Activated CD4-positive, alpha-beta T cell treated with anti-CD3 and anti-CD28 coated beads, Interleukin-2, amount 10 ng/mL, durations not matched to agents 24 days and 14 days (primary cell): Measurements from ENCODE around the gene SMYD2. TPM values are rescaled to one million over a fixed set of nuclear protein-coding genes. Genes with fewer than 3 reads are reported as not detected.

Source experiments
- DNase-seq: peaks from one replicate; pipeline ENCODE4 v3.0.0; 2022
- H3K27ac Mint-ChIP-seq: one replicate; pipeline ENCODE4 v1.8.0; 2022; ENCODE audit warnings: mild to moderate bottlenecking, mixed read lengths
- H3K27me3 Mint-ChIP-seq: one replicate; pipeline ENCODE4 v1.8.0; 2022; ENCODE audit warnings: mixed read lengths
- H3K36me3 Mint-ChIP-seq: one replicate; pipeline ENCODE4 v1.8.0; 2022; ENCODE audit warnings: low read depth, mild to moderate bottlenecking, mixed read lengths
- H3K4me1 Mint-ChIP-seq: one replicate; pipeline ENCODE4 v1.8.0; 2021; ENCODE audit warnings: mixed read lengths
- H3K4me3 Mint-ChIP-seq: one replicate; pipeline ENCODE4 v1.8.0; 2022; ENCODE audit warnings: mild to moderate bottlenecking, moderate library complexity, mixed read lengths
- H3K9me3 Mint-ChIP-seq: one replicate; pipeline ENCODE4 v1.8.0; 2021; ENCODE audit warnings: mixed read lengths
- intact Hi-C: fragments of 100-400 bp; cut with micrococcal nuclease; formaldehyde crosslinking; loops from one replicate; pipeline ENCODE4 v1.15.1; 2023
- total RNA-seq: library from RNA; stranded (reverse); gene quantifications from 2 replicates; pipeline ENCODE4 v1.2.3, GENCODE V29; 2022

The SMYD2 gene, protein sequence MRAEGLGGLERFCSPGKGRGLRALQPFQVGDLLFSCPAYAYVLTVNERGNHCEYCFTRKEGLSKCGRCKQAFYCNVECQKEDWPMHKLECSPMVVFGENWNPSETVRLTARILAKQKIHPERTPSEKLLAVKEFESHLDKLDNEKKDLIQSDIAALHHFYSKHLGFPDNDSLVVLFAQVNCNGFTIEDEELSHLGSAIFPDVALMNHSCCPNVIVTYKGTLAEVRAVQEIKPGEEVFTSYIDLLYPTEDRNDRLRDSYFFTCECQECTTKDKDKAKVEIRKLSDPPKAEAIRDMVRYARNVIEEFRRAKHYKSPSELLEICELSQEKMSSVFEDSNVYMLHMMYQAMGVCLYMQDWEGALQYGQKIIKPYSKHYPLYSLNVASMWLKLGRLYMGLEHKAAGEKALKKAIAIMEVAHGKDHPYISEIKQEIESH
- total RNA-seq, result 33.3 and 34.1 TPM in 2 replicates

DNA sequence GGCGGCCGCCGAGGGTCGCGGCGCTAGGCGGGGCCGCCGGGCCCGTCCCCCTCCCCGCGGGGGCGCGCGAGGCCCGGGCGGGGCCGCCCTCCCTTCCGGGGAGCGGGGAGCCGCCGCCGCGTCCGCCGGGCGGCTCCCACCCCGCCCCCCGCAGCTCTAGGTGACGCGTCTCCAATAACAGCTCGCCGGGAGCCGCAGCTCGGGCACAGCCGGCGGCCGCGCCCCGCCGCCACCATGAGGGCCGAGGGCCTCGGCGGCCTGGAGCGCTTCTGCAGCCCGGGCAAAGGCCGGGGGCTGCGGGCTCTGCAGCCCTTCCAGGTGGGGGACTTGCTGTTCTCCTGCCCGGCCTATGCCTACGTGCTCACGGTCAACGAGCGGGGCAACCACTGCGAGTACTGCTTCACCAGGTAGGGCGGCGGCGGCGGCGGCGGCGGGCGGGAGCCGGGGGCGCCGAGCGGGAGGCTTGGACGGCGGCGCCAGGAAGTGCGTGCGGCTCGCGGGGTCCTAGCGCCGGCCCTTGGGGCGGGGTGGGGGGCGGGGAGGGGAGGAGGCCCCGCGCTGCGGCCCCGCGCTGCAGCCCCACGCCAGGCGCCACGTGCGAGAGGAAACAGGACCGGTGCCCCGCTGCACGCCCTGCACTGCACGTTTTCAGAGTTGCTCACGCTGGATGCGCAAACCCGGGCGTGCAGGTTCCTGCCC lies at the start of gene SMYD2:
SMYD2 (plus strand) TSS at position 139 of the 699 bp plus-strand sequence; CDS start at position 235, 96 bp downstream.
- Mint-ChIP-seq H3K9me3 (no peaks in the 10 kb centered on the region), H3K4me3 (peak within 1 kb of the TSS; percentile 93), H3K27me3 (no peaks in the 10 kb centered on the region), H3K36me3 (peaks cover 5% of the 10 kb centered on the region), H3K27ac (peak within 1 kb of the TSS; percentile 90), H3K4me1 (peaks cover 37% of the 10 kb centered on the region)
- intact Hi-C loops, result loop anchor here (2.0 to 5.0 kb wide), 3 partner anchors 46 to 322 kb away; partner anchors contain the start of gene CENPF
- peak; percentile 90 for DNase-seq

DNA sequence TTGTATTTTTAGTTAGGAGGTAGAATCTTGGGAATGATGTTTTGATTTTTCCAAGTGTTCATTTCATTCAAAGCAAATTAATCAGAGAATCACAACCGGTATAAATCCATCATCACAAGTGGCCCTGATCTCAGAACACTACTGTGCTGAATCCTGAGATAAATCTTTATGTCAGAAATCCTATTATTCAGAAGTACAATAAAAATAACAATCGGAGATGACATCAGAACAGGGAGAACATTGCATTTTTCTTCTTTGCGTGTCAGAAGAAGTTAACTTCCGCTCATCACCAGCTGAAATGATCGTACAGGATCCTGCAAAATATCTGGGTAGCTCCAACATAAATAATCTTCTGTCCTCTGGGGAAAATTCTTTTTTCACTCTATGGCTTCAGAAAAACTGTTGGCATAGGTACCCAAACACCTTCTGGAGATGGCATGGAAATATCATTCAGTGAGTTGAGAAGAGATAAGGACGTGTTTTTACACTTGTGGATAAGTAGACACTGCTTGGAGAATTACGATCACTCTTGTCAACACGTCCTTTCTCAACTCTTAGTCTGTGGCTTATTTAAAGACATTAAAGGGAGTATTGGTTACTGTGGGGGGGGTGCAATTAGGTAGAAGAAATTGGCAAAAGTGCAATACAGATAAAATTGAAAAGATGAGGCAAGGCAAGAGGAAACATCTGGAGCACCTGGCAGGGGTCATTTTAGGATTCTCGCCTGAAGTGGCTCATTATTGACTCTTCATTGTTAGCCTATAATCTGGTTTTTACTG lies 46.9 kb upstream of the SMYD2 start:
- no peaks in the 10 kb centered on the region for H3K4me1 Mint-ChIP-seq
- H3K36me3 Mint-ChIP-seq, result no peaks in the 10 kb centered on the region
- H3K9me3 Mint-ChIP-seq, result no peaks in the 10 kb centered on the region
- intact Hi-C loops, result no loop called here
- peaks cover 27% of the 10 kb centered on the region for H3K27me3 Mint-ChIP-seq
- no peak overlapping the region for H3K27ac Mint-ChIP-seq
- no peak overlapping the region for H3K4me3 Mint-ChIP-seq
- DNase-seq, result no peak

- no peaks in the 10 kb centered on the region for H3K9me3 Mint-ChIP-seq
- intact Hi-C loops, result no loop called here
- no peak for DNase-seq
- no peak overlapping the region for H3K27ac Mint-ChIP-seq
- H3K36me3 Mint-ChIP-seq, result no peaks in the 10 kb centered on the region
- H3K4me1 Mint-ChIP-seq, result no peaks in the 10 kb centered on the region
- H3K4me3 Mint-ChIP-seq, result no peak overlapping the region
- peaks cover 29% of the 10 kb centered on the region for H3K27me3 Mint-ChIP-seq
These were observed 46.3 kb upstream of the SMYD2 start for GRCh38 chr1:214234635-214235025.

GRCh38 chr1:214236477-214236876 lies 44.5 kb upstream of the SMYD2 start:
- no peaks in the 10 kb centered on the region for H3K36me3 Mint-ChIP-seq
- no peak overlapping the region for H3K4me3 Mint-ChIP-seq
- no peak overlapping the region for H3K27ac Mint-ChIP-seq
- H3K9me3 Mint-ChIP-seq, result no peaks in the 10 kb centered on the region
- peaks cover 36% of the 10 kb centered on the region for H3K27me3 Mint-ChIP-seq
- no peak for DNase-seq
- H3K4me1 Mint-ChIP-seq, result no peaks in the 10 kb centered on the region
- intact Hi-C loops, result no loop called here

DNA sequence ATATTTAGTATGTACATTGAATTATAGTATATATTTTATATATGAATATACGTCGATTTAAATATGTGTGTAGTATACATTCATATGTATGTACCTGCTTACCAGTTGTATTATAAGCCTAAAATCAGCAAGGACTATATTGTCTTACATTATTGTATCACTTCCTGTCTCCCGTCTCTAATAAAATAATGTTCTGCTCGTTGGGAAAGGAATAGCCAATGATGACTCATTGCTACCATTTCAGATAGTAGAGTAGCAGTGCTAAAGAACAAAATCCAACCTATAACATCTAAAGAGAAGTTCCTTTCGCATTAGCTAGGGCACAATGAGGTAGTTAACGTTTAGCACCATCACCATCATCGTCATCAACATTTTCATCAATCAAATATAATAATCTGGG lies 39.9 kb upstream of the SMYD2 start:
- intact Hi-C loops, result no loop called here
- Mint-ChIP-seq H3K9me3 (no peaks in the 10 kb centered on the region), H3K27ac (no peak overlapping the region), H3K36me3 (no peaks in the 10 kb centered on the region), H3K4me1 (peaks cover 3% of the 10 kb centered on the region), H3K4me3 (no peak overlapping the region), H3K27me3 (peaks cover 35% of the 10 kb centered on the region)
- no peak for DNase-seq

DNA sequence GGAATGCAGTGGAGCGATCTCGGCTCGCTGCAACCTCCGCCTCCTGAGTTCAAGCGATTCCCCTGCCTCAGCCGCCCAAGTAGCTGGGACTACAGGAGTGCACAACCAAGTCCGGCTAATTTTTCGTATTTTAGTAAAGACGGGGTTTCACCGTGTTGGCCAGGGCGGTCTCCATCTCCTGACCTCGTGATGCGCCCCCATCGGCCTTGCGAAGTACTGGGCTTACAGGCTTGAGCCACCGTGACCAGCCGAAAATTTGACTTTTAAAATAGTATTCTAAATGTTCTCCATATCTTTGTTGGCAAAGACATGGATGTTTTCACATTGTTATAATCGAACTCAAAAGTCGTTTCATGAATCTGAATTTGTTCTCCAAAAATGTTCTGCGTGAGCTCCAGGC lies 36.7 kb upstream of the SMYD2 start:
- peaks cover 43% of the 10 kb centered on the region for H3K27me3 Mint-ChIP-seq
- no peak overlapping the region for H3K4me3 Mint-ChIP-seq
- no peak for DNase-seq
- peaks cover 3% of the 10 kb centered on the region for H3K4me1 Mint-ChIP-seq
- H3K27ac Mint-ChIP-seq, result no peak overlapping the region
- no peaks in the 10 kb centered on the region for H3K9me3 Mint-ChIP-seq
- H3K36me3 Mint-ChIP-seq, result no peaks in the 10 kb centered on the region
- intact Hi-C loops, result no loop called here

- no peaks in the 10 kb centered on the region for H3K9me3 Mint-ChIP-seq
- no peak overlapping the region for H3K4me3 Mint-ChIP-seq
- intact Hi-C loops, result no loop called here
- H3K27me3 Mint-ChIP-seq, result peaks cover 45% of the 10 kb centered on the region
- no peaks in the 10 kb centered on the region for H3K36me3 Mint-ChIP-seq
- DNase-seq, result no peak
- peaks cover 3% of the 10 kb centered on the region for H3K4me1 Mint-ChIP-seq
- no peak overlapping the region for H3K27ac Mint-ChIP-seq
These were observed 36.1 kb upstream of the SMYD2 start for GRCh38 chr1:214244841-214245240.

GRCh38 chr1:214247501-214248041 lies 33.4 kb upstream of the SMYD2 start:
- Mint-ChIP-seq H3K4me3 (no peak overlapping the region), H3K27ac (no peak overlapping the region), H3K4me1 (peaks cover 3% of the 10 kb centered on the region), H3K36me3 (no peaks in the 10 kb centered on the region), H3K27me3 (peaks cover 44% of the 10 kb centered on the region), H3K9me3 (no peaks in the 10 kb centered on the region)
- DNase-seq, result no peak
- intact Hi-C loops, result no loop called here

GRCh38 chr1:214248311-214249085 lies 32.5 kb upstream of the SMYD2 start:
- no peaks in the 10 kb centered on the region for H3K9me3 Mint-ChIP-seq
- H3K27ac Mint-ChIP-seq, result no peak overlapping the region

DNA sequence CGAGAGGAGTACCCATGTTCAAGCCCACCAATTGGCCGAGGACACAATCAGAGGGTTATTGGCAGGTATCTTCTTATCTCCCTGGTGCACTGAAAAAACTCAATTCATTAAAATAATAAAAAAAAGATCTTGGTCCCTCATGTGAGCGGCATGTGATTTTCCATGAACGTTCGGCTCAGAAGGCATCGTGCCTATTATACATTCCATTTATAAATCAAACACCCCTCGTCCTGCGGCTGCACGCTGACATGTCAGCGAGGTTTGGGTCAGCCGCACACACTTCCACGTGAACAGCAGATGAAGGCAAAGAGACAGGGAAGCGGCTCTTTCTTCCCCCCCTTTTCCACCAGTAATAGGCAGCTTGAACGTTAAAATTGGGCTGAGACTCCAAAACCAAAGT lies 31.3 kb upstream of the SMYD2 start:
- DNase-seq, result no peak
- Mint-ChIP-seq H3K27ac (no peak overlapping the region), H3K4me1 (peaks cover 3% of the 10 kb centered on the region), H3K4me3 (no peak overlapping the region), H3K27me3 (peaks cover 48% of the 10 kb centered on the region), H3K9me3 (no peaks in the 10 kb centered on the region), H3K36me3 (no peaks in the 10 kb centered on the region)
- intact Hi-C loops, result no loop called here

More at GRCh38 chr1:214248311-214249085, 32.5 kb upstream of the SMYD2 start:
- Mint-ChIP-seq H3K4me1 (peaks cover 3% of the 10 kb centered on the region), H3K36me3 (no peaks in the 10 kb centered on the region), H3K27me3 (peaks cover 46% of the 10 kb centered on the region), H3K4me3 (no peak overlapping the region)
- DNase-seq, result no peak
- intact Hi-C loops, result no loop called here

DNA sequence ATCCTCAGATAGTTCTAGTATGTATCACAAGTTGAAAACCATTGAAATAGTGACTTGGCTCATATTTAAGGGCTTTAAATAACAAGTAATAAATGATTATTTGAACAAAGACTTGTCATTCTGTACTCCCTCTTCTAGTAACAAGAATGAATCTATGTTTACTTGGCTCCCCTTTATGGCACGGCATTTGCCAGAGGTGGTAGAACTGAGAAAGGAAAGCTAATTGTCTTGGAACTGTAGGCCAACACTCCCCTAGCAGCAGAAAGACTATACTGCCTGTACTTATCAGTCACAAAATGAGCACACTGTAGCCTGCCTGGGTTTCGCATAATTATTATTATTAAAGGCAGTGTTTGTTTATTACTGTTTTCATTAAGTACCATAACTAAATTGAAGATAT lies 29.6 kb upstream of the SMYD2 start:
- H3K27me3 Mint-ChIP-seq, result peaks cover 51% of the 10 kb centered on the region
- intact Hi-C loops, result no loop called here
- H3K9me3 Mint-ChIP-seq, result no peaks in the 10 kb centered on the region
- no peak for DNase-seq
- H3K36me3 Mint-ChIP-seq, result no peaks in the 10 kb centered on the region
- no peak overlapping the region for H3K27ac Mint-ChIP-seq
- no peak overlapping the region for H3K4me3 Mint-ChIP-seq
- H3K4me1 Mint-ChIP-seq, result no peaks in the 10 kb centered on the region

- DNase-seq, result no peak
- intact Hi-C loops, result no loop called here
- Mint-ChIP-seq H3K27me3 (peaks cover 42% of the 10 kb centered on the region), H3K4me1 (peaks cover 13% of the 10 kb centered on the region), H3K36me3 (no peaks in the 10 kb centered on the region), H3K27ac (no peak overlapping the region), H3K9me3 (no peaks in the 10 kb centered on the region), H3K4me3 (no peak overlapping the region)
These were observed 25.4 kb upstream of the SMYD2 start for GRCh38 chr1:214255509-214255908.

- no peak overlapping the region for H3K27ac Mint-ChIP-seq
These were observed 21.5 kb upstream of the SMYD2 start for GRCh38 chr1:214259353-214259977.

More at GRCh38 chr1:214259353-214259977, 21.5 kb upstream of the SMYD2 start:
- peaks cover 19% of the 10 kb centered on the region for H3K4me1 Mint-ChIP-seq
- no peak overlapping the region for H3K4me3 Mint-ChIP-seq
- peaks cover 56% of the 10 kb centered on the region for H3K27me3 Mint-ChIP-seq
- H3K9me3 Mint-ChIP-seq, result no peaks in the 10 kb centered on the region
- intact Hi-C loops, result no loop called here
- DNase-seq, result peak; percentile 62
- H3K36me3 Mint-ChIP-seq, result no peaks in the 10 kb centered on the region
